ENCODE data around the gene CPLANE1. TPM values are rescaled to one million over a fixed set of nuclear protein-coding genes. Genes with fewer than 3 reads are reported as not detected.

Gene CPLANE1
- polyA plus RNA-seq, 1 experiment: 18.5 TPM

- Histone ChIP-seq H3K9me3 (ENCODE audit: control insufficient read depth, insufficient read depth, low read length) (no peaks in the 10 kb centered on the region), H3K4me3 (ENCODE audit: low read depth, low read length) (no peak overlapping the region), H3K27ac (ENCODE audit: low read depth, low read length) (no peak overlapping the region), H3K27me3 (ENCODE audit: control insufficient read depth, insufficient read depth, low read length) (no peaks in the 10 kb centered on the region)
- DNase-seq (ENCODE audit: low read depth, low spot score): no peak
- TF ChIP-seq CTCF (IDR thresholded peaks at IDR 0.05; ENCODE audit: low read depth, low read length): no peak
- ChIA-PET CTCF (no interaction called here), POLR2A (no interaction called here)
Measured at GRCh38 chr5:37174928-37175327, 74.2 kb downstream of the CPLANE1 start.

- H3K4me3 ChIP-seq (ENCODE audit: low read depth, low read length): no peak overlapping the region
- POLR2A ChIA-PET: no interaction called here
- CTCF ChIA-PET: no interaction called here
- H3K9me3 ChIP-seq (ENCODE audit: control insufficient read depth, insufficient read depth, low read length): no peaks in the 10 kb centered on the region
- no peaks in the 10 kb centered on the region for H3K27me3 ChIP-seq (ENCODE audit: control insufficient read depth, insufficient read depth, low read length)
- no peak for DNase-seq (ENCODE audit: low read depth, low spot score)
- H3K27ac ChIP-seq (ENCODE audit: low read depth, low read length): no peak overlapping the region
- no peak for TF ChIP-seq CTCF (IDR thresholded peaks at IDR 0.05; ENCODE audit: low read depth, low read length)
Measured at GRCh38 chr5:37172957-37173356, 76.2 kb downstream of the CPLANE1 start.

GRCh38 chr5:37170856-37171255, 78.3 kb downstream of the CPLANE1 start:
- DNase-seq (ENCODE audit: low read depth, low spot score): no peak
- CTCF ChIA-PET: no interaction called here
- H3K9me3 ChIP-seq (ENCODE audit: control insufficient read depth, insufficient read depth, low read length): no peaks in the 10 kb centered on the region
- H3K27me3 ChIP-seq (ENCODE audit: control insufficient read depth, insufficient read depth, low read length): no peaks in the 10 kb centered on the region
- POLR2A ChIA-PET: no interaction called here
- H3K4me3 ChIP-seq (ENCODE audit: low read depth, low read length): no peak overlapping the region
- H3K27ac ChIP-seq (ENCODE audit: low read depth, low read length): no peak overlapping the region
- TF ChIP-seq CTCF (IDR thresholded peaks at IDR 0.05; ENCODE audit: low read depth, low read length): no peak

GRCh38 chr5:37166197-37166596, 83.0 kb downstream of the CPLANE1 start:
- DNase-seq (ENCODE audit: low read depth, low spot score): no peak
- TF ChIP-seq CTCF (IDR thresholded peaks at IDR 0.05; ENCODE audit: low read depth, low read length): no peak
- POLR2A ChIA-PET: no interaction called here
- H3K27me3 ChIP-seq (ENCODE audit: control insufficient read depth, insufficient read depth, low read length): no peaks in the 10 kb centered on the region
- no peaks in the 10 kb centered on the region for H3K9me3 ChIP-seq (ENCODE audit: control insufficient read depth, insufficient read depth, low read length)
- CTCF ChIA-PET: no interaction called here
- H3K4me3 ChIP-seq (ENCODE audit: low read depth, low read length): no peak overlapping the region
- H3K27ac ChIP-seq (ENCODE audit: low read depth, low read length): no peak overlapping the region

GRCh38 chr5:37165761-37166160, 83.4 kb downstream of the CPLANE1 start:
- CTCF ChIA-PET: no interaction called here
- Histone ChIP-seq H3K27me3 (ENCODE audit: control insufficient read depth, insufficient read depth, low read length) (no peaks in the 10 kb centered on the region), H3K4me3 (ENCODE audit: low read depth, low read length) (no peak overlapping the region), H3K27ac (ENCODE audit: low read depth, low read length) (no peak overlapping the region), H3K9me3 (ENCODE audit: control insufficient read depth, insufficient read depth, low read length) (no peaks in the 10 kb centered on the region)
- TF ChIP-seq CTCF (IDR thresholded peaks at IDR 0.05; ENCODE audit: low read depth, low read length): no peak
- POLR2A ChIA-PET: no interaction called here
- DNase-seq (ENCODE audit: low read depth, low spot score): no peak
